GM12891 (cell line): ENCODE measurements around the gene LAGE3.
A peak's percentile ranks its signal among the peaks of the same experiment; 100 is the strongest.

Source experiments
- DNase-seq: peaks from one replicate; pipeline ENCODE4 v3.0.0; 2011; ENCODE audit warnings: low spot score; ENCODE audit not compliant: insufficient read length
- FAIRE-seq: peaks from 2 replicates; lab custom pipeline; 2011; peaks lifted over from hg19 to GRCh38; lab: Jason Lieb, UNC
- PAX5 ChIP-seq: IDR thresholded peaks from 2 replicates; pipeline ENCODE4 v1.6.1; 2011; ENCODE audit warnings: low read length, moderate library complexity, mild to moderate bottlenecking; ENCODE audit not compliant: insufficient read depth, severe bottlenecking
- POLR2A ChIP-seq: IDR thresholded peaks from 2 replicates; pipeline ENCODE4 v1.6.1; 2011; ENCODE audit warnings: low read depth, low read length, control low read depth
- POLR2AphosphoS5 ChIP-seq: IDR thresholded peaks from 2 replicates; pipeline ENCODE4 v1.6.1; 2011; ENCODE audit warnings: low read depth, low read length, control low read depth
- POU2F2 ChIP-seq: IDR thresholded peaks from 2 replicates; pipeline ENCODE4 v1.6.1; 2011; ENCODE audit warnings: low read depth, mild to moderate bottlenecking, control low read depth, low read length, moderate library complexity
- SPI1 ChIP-seq: IDR thresholded peaks from 2 replicates; pipeline ENCODE4 v1.6.1; 2011; ENCODE audit warnings: low read depth, low read length, control low read depth
- TAF1 ChIP-seq: IDR thresholded peaks from 2 replicates; pipeline ENCODE4 v1.6.1; 2011; ENCODE audit warnings: low read depth, low read length, control low read depth

The LAGE3 gene

DNA sequence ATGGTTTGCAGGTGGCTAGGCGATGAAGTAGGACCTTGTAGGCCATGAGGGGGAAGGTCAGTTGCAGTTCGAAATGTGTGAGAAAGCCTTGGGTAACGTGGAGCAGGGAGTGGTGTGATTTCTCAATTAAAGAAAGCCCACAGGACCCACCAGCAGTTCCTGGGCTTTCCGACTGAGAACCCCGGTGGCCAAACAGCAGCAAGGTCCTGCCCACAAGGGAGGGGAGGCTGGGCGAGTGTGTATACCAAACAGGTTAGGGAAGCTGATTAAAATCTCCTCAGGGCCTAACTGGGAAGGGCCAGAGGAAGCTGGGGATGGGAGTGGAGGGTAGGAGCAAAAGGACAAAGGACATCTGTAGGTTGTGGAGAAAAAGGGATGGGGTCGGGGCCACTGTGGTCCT is 48.2 kb downstream of the LAGE3 start:
- no peak for FAIRE-seq
- DNase-seq, result no peak
- TF ChIP-seq POLR2A (no peak), TAF1 (no peak), SPI1 (no peak), POLR2AphosphoS5 (no peak), PAX5 (no peak), POU2F2 (no peak)

DNA sequence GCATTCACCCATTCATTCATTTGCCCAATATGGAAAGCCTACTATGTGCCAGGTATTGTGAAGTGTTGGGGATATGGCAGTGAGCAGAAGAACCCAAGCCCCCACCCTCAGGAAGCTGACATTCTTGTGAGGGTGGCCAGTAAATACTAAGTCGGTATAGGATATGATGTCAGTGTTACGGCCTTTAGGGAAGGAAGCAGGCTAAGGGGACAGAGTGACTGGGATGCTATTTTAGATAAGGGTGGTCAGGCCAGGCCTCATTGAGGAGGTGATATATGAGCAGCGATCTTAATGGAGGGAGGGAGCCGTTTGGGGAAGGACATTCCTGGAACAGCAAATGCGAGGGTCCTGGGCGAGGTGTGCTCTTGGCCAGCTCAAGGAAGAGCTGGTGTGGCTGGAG is 48.6 kb downstream of the LAGE3 start:
- no peak for DNase-seq
- FAIRE-seq, result no peak
- TF ChIP-seq SPI1 (no peak), POLR2AphosphoS5 (no peak), POLR2A (no peak), PAX5 (no peak), POU2F2 (no peak), TAF1 (no peak)

DNA sequence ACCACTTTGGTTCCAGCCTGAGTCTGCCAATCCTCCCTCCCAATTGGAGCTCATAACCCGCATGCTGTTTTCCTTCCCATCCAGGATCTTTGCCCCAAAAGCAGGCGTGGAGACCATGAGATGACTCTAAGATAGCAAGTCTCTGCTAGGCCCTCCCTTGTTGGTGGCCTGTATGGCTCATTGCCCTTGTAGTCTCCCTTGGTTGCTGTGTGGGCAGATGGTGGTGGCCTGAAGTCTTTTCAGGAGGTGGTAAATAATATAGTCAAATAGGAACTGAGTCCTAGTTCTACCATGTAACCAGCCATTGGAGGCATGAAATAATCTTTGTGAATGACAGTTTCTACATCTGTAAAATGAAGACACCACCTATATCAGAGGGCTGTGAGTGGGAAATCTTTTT is 49.4 kb downstream of the LAGE3 start:
- no peak for TF ChIP-seq SPI1
- no peak for TF ChIP-seq POLR2A
- no peak for TF ChIP-seq POU2F2
- no peak for TF ChIP-seq PAX5
- FAIRE-seq, result no peak

DNA sequence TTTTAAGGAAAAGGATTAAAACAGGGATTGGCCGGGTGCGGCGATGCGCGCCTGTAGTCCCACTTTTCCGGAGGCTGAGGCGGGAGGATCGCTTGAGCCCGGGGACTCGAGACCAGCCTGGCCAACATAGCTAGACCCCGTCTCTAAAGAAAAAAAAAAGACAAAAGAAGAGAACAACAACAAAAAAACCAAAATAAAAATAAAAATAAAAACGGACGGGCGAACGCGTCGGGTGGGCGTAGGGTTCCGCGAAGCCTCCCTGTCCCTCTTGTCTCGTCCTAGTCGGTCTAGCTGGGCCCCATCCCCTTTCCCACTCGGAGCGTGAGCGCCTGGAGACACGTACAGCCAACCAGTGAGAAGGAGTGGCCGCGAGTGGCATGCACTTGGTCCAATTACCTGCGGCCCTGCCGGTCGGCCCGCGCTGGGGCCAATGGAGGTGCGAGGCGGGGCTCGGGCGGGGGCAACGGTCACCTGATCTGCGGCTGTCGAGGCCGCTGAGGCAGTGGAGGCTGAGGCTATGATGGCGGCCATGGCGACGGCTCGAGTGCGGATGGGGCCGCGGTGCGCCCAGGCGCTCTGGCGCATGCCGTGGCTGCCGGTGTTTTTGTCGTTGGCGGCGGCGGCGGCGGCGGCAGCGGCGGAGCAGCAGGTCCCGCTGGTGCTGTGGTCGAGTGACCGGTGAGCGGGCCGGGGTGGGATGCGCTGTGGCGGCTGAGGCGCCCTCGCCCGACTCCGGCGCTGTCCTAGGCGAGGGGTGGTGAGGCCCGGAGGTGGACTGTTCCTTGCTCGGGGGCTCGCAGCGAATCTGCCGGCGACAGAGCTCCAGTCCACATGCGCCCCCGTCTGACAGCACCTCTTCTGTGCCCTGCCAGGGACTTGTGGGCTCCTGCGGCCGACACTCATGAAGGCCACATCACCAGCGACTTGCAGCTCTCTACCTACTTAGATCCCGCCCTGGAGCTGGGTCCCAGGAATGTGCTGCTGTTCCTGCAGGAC is 50.6 kb downstream of the LAGE3 start, which contains the start of gene ATP6AP1:
Gene ATP6AP1, plus strand, starts transcription at position 502 of the 996 bp plus-strand sequence. Its CDS starts 16 bp downstream, at position 518.
- FAIRE-seq (peak; percentile 100), DNase-seq (peak; percentile 87)
- TF ChIP-seq TAF1 (no peak), POLR2A (0 out of 2 replicates have a peak, but pooled peaks have one; percentile 38)

More for the DNA sequence above, 49.4 kb downstream of the LAGE3 start:
- no peak for DNase-seq
